ENCODE measurements around the gene ENTR1.

ENTR1 gene

DNA sequence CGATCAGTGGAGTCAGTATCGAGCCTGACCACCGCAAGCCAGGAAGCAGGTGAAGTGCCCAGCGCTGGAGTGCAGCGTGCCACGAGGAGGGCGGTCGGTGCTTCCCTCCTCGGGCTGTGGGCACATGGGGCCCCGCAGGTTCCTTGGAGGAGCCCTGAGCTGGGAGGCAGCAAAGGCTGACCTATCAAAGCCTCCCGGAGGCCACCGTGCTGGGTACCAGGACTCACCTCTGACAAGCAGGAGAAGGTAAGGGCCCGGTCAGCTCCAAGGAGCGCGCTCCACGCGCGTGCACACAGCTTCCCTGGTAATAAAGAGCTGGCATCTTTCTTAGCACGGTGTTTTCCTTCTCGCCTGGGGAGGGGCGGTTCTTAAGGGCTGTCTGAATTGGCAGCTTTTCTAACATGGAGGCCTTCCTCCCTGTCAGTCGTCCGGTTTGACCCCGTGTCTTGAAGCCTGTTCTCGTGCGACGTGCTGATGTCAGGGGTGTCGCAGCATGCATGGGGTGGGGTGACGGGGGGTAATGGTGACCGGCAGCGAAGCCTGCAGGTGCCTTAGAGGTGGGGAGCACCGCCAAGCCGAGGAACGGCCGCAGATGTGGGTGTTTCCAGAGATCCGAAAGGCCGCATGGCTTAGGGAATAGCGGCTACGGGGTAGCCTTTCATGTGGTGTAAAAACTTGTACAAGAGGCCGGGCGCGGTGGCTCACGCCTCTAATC is 13.2 kb upstream of the ENTR1 start:
- H3K9ac ChIP-seq: no peak overlapping the region
- H3K36me3 ChIP-seq (ENCODE audit: control insufficient read depth, insufficient read depth, low read length): no peaks in the 10 kb centered on the region
- H3K79me2 ChIP-seq: no peaks in the 10 kb centered on the region
- TF ChIP-seq, protein P1, sequence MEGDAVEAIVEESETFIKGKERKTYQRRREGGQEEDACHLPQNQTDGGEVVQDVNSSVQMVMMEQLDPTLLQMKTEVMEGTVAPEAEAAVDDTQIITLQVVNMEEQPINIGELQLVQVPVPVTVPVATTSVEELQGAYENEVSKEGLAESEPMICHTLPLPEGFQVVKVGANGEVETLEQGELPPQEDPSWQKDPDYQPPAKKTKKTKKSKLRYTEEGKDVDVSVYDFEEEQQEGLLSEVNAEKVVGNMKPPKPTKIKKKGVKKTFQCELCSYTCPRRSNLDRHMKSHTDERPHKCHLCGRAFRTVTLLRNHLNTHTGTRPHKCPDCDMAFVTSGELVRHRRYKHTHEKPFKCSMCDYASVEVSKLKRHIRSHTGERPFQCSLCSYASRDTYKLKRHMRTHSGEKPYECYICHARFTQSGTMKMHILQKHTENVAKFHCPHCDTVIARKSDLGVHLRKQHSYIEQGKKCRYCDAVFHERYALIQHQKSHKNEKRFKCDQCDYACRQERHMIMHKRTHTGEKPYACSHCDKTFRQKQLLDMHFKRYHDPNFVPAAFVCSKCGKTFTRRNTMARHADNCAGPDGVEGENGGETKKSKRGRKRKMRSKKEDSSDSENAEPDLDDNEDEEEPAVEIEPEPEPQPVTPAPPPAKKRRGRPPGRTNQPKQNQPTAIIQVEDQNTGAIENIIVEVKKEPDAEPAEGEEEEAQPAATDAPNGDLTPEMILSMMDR (IDR thresholded peaks at IDR 0.05): no peak
- H3K4me2 ChIP-seq (ENCODE audit: low read length): no peak overlapping the region
- no peak overlapping the region for H3K27ac ChIP-seq
- no peak overlapping the region for H3K4me3 ChIP-seq (ENCODE audit: low read depth, low read length)
- H3K9me3 ChIP-seq (ENCODE audit: control insufficient read depth, low read length): no peaks in the 10 kb centered on the region
- H2AFZ ChIP-seq: no peak overlapping the region
- H3K27me3 ChIP-seq (ENCODE audit: control insufficient read depth, insufficient read depth, low read length): no peaks in the 10 kb centered on the region
- no peaks in the 10 kb centered on the region for H3K4me1 ChIP-seq

DNA sequence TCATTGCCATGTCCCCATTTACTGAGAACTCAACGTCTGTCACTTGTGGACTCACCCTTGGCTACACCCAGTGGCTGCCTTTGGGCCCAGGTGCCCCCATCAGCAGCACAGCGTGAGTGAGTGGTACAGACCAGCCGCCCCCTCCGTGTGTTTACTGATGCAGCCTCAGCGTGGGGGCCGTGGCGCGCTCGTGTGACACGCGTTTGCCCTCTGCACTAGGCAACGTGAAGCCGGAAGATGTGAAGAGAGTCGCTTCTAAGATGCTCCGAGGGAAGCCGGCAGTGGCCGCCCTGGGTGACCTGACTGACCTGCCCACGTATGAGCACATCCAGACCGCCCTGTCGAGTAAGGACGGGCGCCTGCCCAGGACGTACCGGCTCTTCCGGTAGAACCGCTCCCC is 12.5 kb upstream of the ENTR1 start:
- no peak overlapping the region for H3K4me3 ChIP-seq (ENCODE audit: low read depth, low read length)
- H3K27ac ChIP-seq: no peak overlapping the region
- TF ChIP-seq, protein P1 (IDR thresholded peaks at IDR 0.05): no peak
- H3K4me2 ChIP-seq (ENCODE audit: low read length): no peak overlapping the region
- no peaks in the 10 kb centered on the region for H3K9me3 ChIP-seq (ENCODE audit: control insufficient read depth, low read length)
- H3K79me2 ChIP-seq: no peaks in the 10 kb centered on the region
- H3K36me3 ChIP-seq (ENCODE audit: control insufficient read depth, insufficient read depth, low read length): no peaks in the 10 kb centered on the region
- H3K4me1 ChIP-seq: no peaks in the 10 kb centered on the region
- H3K27me3 ChIP-seq (ENCODE audit: control insufficient read depth, insufficient read depth, low read length): no peaks in the 10 kb centered on the region
- H2AFZ ChIP-seq: no peak overlapping the region
- H3K9ac ChIP-seq: no peak overlapping the region

DNA sequence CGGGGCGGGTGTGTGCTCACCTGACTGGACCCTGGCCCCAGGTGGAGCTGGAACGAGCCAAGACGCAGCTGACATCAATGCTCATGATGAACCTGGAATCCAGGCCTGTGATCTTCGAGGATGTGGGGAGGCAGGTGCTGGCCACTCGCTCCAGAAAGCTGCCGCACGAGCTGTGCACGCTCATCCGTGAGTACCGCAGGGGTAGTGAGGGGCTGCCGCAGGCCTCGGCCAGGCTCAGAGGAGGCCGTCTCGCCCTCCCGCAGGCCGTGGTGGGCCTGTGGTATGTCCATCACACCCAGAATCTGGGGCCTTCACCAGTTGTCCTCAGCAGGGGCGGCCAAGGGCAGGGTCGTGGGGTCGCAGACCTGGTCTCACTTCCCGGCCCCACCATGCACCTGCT is 11.4 kb upstream of the ENTR1 start:
- TF ChIP-seq, protein P1 (IDR thresholded peaks at IDR 0.05): no peak
- Histone ChIP-seq H3K9me3 (ENCODE audit: control insufficient read depth, low read length) (no peaks in the 10 kb centered on the region), H3K36me3 (ENCODE audit: control insufficient read depth, insufficient read depth, low read length) (no peaks in the 10 kb centered on the region), H2AFZ (no peak overlapping the region), H3K27ac (no peak overlapping the region), H3K4me3 (ENCODE audit: low read depth, low read length) (no peak overlapping the region), H3K79me2 (no peaks in the 10 kb centered on the region), H3K4me1 (no peaks in the 10 kb centered on the region), H3K9ac (no peak overlapping the region), H3K4me2 (ENCODE audit: low read length) (no peak overlapping the region), H3K27me3 (ENCODE audit: control insufficient read depth, insufficient read depth, low read length) (no peaks in the 10 kb centered on the region)

DNA sequence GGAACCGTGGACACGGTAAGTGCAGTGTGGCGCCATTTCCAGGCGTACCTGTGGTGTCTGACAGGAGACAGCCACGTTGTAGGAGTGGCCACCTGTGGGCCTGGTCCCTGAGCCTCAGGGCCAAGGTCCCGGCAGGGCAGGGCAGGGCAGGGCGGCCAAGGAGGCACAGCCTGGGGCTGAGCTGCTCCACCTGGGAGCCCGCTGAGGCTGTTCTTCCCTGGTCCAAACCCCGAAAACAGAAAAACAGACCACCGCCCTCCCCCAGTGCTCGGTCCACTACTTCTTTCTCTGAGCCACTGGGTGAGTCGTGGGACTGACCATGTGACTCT is 8.6 kb upstream of the ENTR1 start:
- H3K4me2 ChIP-seq (ENCODE audit: low read length): no peak overlapping the region
- no peak overlapping the region for H3K9ac ChIP-seq
- no peak overlapping the region for H3K4me3 ChIP-seq (ENCODE audit: low read depth, low read length)
- H3K9me3 ChIP-seq (ENCODE audit: control insufficient read depth, low read length): no peaks in the 10 kb centered on the region
- no peak overlapping the region for H3K27ac ChIP-seq
- TF ChIP-seq, protein P1 (IDR thresholded peaks at IDR 0.05): no peak
- H3K36me3 ChIP-seq (ENCODE audit: control insufficient read depth, insufficient read depth, low read length): no peaks in the 10 kb centered on the region
- H2AFZ ChIP-seq: no peak overlapping the region
- H3K79me2 ChIP-seq: no peaks in the 10 kb centered on the region
- no peaks in the 10 kb centered on the region for H3K4me1 ChIP-seq
- no peaks in the 10 kb centered on the region for H3K27me3 ChIP-seq (ENCODE audit: control insufficient read depth, insufficient read depth, low read length)
